HCT116 (cell line): ENCODE measurements around the gene GCLC. TPM values are rescaled to one million over a fixed set of nuclear protein-coding genes. Genes with fewer than 3 reads are reported as not detected.

Source experiments
- ATAC-seq: fragments of 200-7000 bp; cut with Tn5 transposase; 2 replicates; pipeline ENCODE4 v1.9.1; 2020; ENCODE audit warnings: mild to moderate bottlenecking, moderate library complexity
- BruUV-seq: library from RNA; stranded (reverse); fragments of 400-500 nt; replicated peaks from 2 replicates; lab custom pipeline; 2021; lab: Mats Ljungman, UMichigan
- CTCF ChIA-PET: fragments of 300-600 bp; sonication (Branson Sonifier 250); formaldehyde crosslinking; loops from one replicate; lab custom pipeline; 2021; ENCODE audit warnings: antibody characterized with exemption; lab: Charles Lee
- POLR2A ChIA-PET: fragments of 300-600, 350-600 bp; sonication (Branson Sonifier 250); formaldehyde crosslinking; loops from one replicate; lab custom pipeline; 2021; ENCODE audit warnings: antibody characterized with exemption; lab: Charles Lee
- RAD21 ChIA-PET, 2 experiments: fragments of 300-600 bp; sonication (Branson Sonifier 250); formaldehyde crosslinking; loops; one replicate each; lab custom pipeline; 2023; ENCODE audit warnings: low total read pairs in 2 of 2; ENCODE audit not compliant: uncharacterized antibody in 2 of 2, unreplicated experiment in 2 of 2, low non-redundant PET in 1 of 2; lab: Charles Lee
- DNase-seq: peaks from one replicate; pipeline ENCODE4 v3.0.0-alpha.2; 2010; ENCODE audit warnings: low read depth, low spot score
- H2AFZ ChIP-seq: fragments of 200-600 bp; shearing (Covaris generic), sonication (generic); 2 replicates; pipeline ENCODE4 v1.6.1; 2017; ENCODE audit warnings: low read depth, mixed run types, mixed read lengths, antibody characterized with exemption, low read length; ENCODE audit not compliant: poor library complexity, severe bottlenecking
- H3K27ac ChIP-seq: 2 replicates; pipeline ENCODE4 v1.5.1; 2012; ENCODE audit warnings: low read depth, low read length
- H3K27me3 ChIP-seq: fragments of 200-600 bp; sonication (generic); 2 replicates; pipeline ENCODE4 v1.6.1; 2016; ENCODE audit warnings: mixed run types, low read length, mixed read lengths; ENCODE audit not compliant: insufficient read depth
- H3K36me3 ChIP-seq, 2 experiments: fragments of 200-500 bp in 1 of 2; fragments of 200-600 bp in 1 of 2; sonication (Bioruptor generic) in 1 of 2; sonication (generic) in 1 of 2; 2 replicates each; pipeline versions ENCODE4 v1.5.1 to v1.6.1; 2014 to 2016; ENCODE audit warnings: low read length in 2 of 2, inconsistent platforms in 1 of 2, mixed read lengths in 1 of 2, mixed run types in 1 of 2; ENCODE audit not compliant: insufficient read depth in 2 of 2, control insufficient read depth in 1 of 2
- H3K4me1 ChIP-seq, 2 experiments: fragments of 200-600 bp in 1 of 2; sonication (generic) in 1 of 2; 2 replicates each; pipeline versions ENCODE4 v1.5.1 to v1.6.1; 2012 to 2017; ENCODE audit warnings: low read length in 2 of 2, inconsistent platforms in 1 of 2, mild to moderate bottlenecking in 1 of 2, mixed read lengths in 1 of 2, mixed run types in 1 of 2, moderate library complexity in 1 of 2; ENCODE audit not compliant: insufficient read depth in 2 of 2, control insufficient read depth in 1 of 2
- H3K4me2 ChIP-seq: fragments of 200-600 bp; sonication (generic); 2 replicates; pipeline ENCODE4 v1.6.1; 2017; ENCODE audit warnings: mixed run types, low read length, mixed read lengths
- H3K4me3 ChIP-seq, 2 experiments: fragments of 200-600 bp in 1 of 2; sonication (generic) in 1 of 2; replicated peaks in 1 of 2; 2 replicates each; pipeline ENCODE4 v1.5.1; 2011 to 2016; ENCODE audit warnings: low read length in 2 of 2, control low read depth in 1 of 2, low read depth in 1 of 2, mild to moderate bottlenecking in 1 of 2, mixed read lengths in 1 of 2, mixed run types in 1 of 2
- H3K79me2 ChIP-seq: fragments of 200-600 bp; sonication (generic); 2 replicates; pipeline ENCODE4 v1.6.1; 2017; ENCODE audit warnings: mild to moderate bottlenecking, mixed run types, low read length, moderate library complexity, mixed read lengths; ENCODE audit not compliant: insufficient read depth
- H3K9ac ChIP-seq: fragments of 200-600 bp; sonication (generic); 2 replicates; pipeline ENCODE4 v1.6.1; 2016; ENCODE audit warnings: low read length, mixed read lengths
- H3K9me2 ChIP-seq: fragments of 200-600 bp; sonication (generic), shearing (Covaris generic); 2 replicates; pipeline ENCODE4 v1.6.1; 2017; ENCODE audit warnings: mixed run types, mild to moderate bottlenecking, moderate library complexity; ENCODE audit not compliant: insufficient read depth
- H3K9me3 ChIP-seq, 2 experiments: fragments of 200-500 bp in 1 of 2; fragments of 200-600 bp in 1 of 2; sonication (Bioruptor generic) in 1 of 2; sonication (generic) in 1 of 2; 2 replicates each; pipeline ENCODE4 v1.6.1; 2014 to 2017; ENCODE audit warnings: low read length in 2 of 2, mixed read lengths in 2 of 2, inconsistent platforms in 1 of 2, low read depth in 1 of 2, mild to moderate bottlenecking in 1 of 2, mixed run types in 1 of 2, moderate library complexity in 1 of 2; ENCODE audit not compliant: control insufficient read depth in 1 of 2, insufficient read depth in 1 of 2
- H4K20me1 ChIP-seq: fragments of 200-600 bp; sonication (generic), shearing (Covaris generic); 2 replicates; pipeline ENCODE4 v1.6.1; 2017; ENCODE audit warnings: mixed run types, mild to moderate bottlenecking, moderate library complexity; ENCODE audit not compliant: insufficient read depth
- CEBPB ChIP-seq: IDR thresholded peaks from 2 replicates; pipeline ENCODE4 v1.6.1; 2012; ENCODE audit warnings: low read depth
- CTCF ChIP-seq, 3 experiments: fragments of 200-600 bp in 1 of 3; sonication (generic) in 1 of 3; IDR thresholded peaks in 2 of 3; conservative IDR thresholded peaks in 1 of 3; 2 replicates each; pipeline ENCODE4 v1.5.1; 2012 to 2017; ENCODE audit warnings: low read depth in 2 of 3, low read length in 2 of 3, antibody characterized with exemption in 1 of 3, borderline replicate concordance in 1 of 3, control low read depth in 1 of 3, mild to moderate bottlenecking in 1 of 3, mixed read lengths in 1 of 3, mixed run types in 1 of 3, moderate library complexity in 1 of 3; ENCODE audit not compliant: insufficient read depth in 1 of 3
- ELF1 ChIP-seq: IDR thresholded peaks from 2 replicates; pipeline ENCODE4 v1.6.1; 2012; ENCODE audit warnings: low read depth, borderline replicate concordance
- EZH2 ChIP-seq: fragments of 200-600 bp; sonication (generic); IDR thresholded peaks from 2 replicates; pipeline ENCODE4 v1.6.1; 2017; ENCODE audit warnings: antibody characterized with exemption, mixed run types
- EZH2phosphoT487 ChIP-seq: fragments of 200-600 bp; IDR thresholded peaks from 2 replicates; pipeline ENCODE4 v1.6.1; 2018; ENCODE audit warnings: antibody characterized with exemption, borderline replicate concordance
- FOSL1 ChIP-seq: IDR thresholded peaks from 2 replicates; pipeline ENCODE4 v1.6.1; 2012; ENCODE audit warnings: low read depth
- SP1 ChIP-seq: IDR thresholded peaks from 2 replicates; pipeline ENCODE4 v1.6.1; 2012; ENCODE audit warnings: low read depth
- ZFX ChIP-seq: fragments of 450-650 bp; IDR thresholded peaks from 2 replicates; pipeline ENCODE4 v1.6.1; 2017
- ZNF274 ChIP-seq: fragments of 200-500 bp; sonication (Bioruptor generic); IDR thresholded peaks from 2 replicates; pipeline ENCODE4 v1.6.1; 2014; ENCODE audit warnings: mild to moderate bottlenecking, low read depth, low read length, inconsistent platforms
- intact Hi-C: fragments of 100-400 bp; cut with micrococcal nuclease; formaldehyde crosslinking; loops from 2 replicates; pipeline ENCODE4 v1.10.0; 2022
- total RNA-seq: library from RNA; stranded (reverse); gene quantifications from one replicate; pipeline ENCODE4 v1.2.1, GENCODE V29; 2021; ENCODE audit not compliant: unreplicated experiment

The GCLC gene
- total RNA-seq, 1 experiment from 2014 or later = 72.0 TPM

- TF ChIP-seq CTCF (IDR thresholded peaks at IDR 0.05 in 2 of 3, conservative IDR thresholded peaks at IDR 0.05 in 1 of 3; ENCODE audit: borderline replicate concordance in 1 of 3, insufficient read depth in 1 of 3, low read depth in 2 of 3, low read length in 2 of 3) (no peak), SP1 (no peak), ZNF274 (no peak), EZH2phosphoT487 (no peak), FOSL1 (no peak)
- TF ChIP-seq, all 23 proteins: peak for 0
Measured at GRCh38 chr6:53584726-53585125, 39.8 kb upstream of the GCLC start (continued).

GRCh38 chr6:53583451-53583850 is 38.5 kb upstream of the GCLC start:
- Histone ChIP-seq H3K79me2 (no peaks in the 10 kb centered on the region), H3K9ac (no peak overlapping the region), H2AFZ (no peak overlapping the region), H3K4me1 (no peaks in the 10 kb centered on the region), H3K27me3 (no peaks in the 10 kb centered on the region), H3K27ac (no peak overlapping the region), H3K4me3 (no peak overlapping the region), H3K9me2 (no peaks in the 10 kb centered on the region), H3K4me2 (no peak overlapping the region), H3K9me3 (no peaks in the 10 kb centered on the region), H3K36me3 (no peaks in the 10 kb centered on the region), H4K20me1 (no peaks in the 10 kb centered on the region)
- POLR2A ChIA-PET = no interaction called here
- intact Hi-C loops = no loop called here
- DNase-seq (no peak), ATAC-seq (no peak)
- RAD21 ChIA-PET = no interaction called here
- no TSS peak for BruUV-seq
- CTCF ChIA-PET = no interaction called here
- no peak for TF ChIP-seq ZFX
- no peak for TF ChIP-seq ELF1
- TF ChIP-seq EZH2 = no peak
- no peak for TF ChIP-seq CEBPB
